Tibial artery (tissue), 4 donors: ENCODE results near the gene CHPT1.
"Not testable (repeated sequence)": the region's sequence is repeated elsewhere in the genome, so short reads cannot be mapped to it uniquely, and the experiment has no call there.

ENCODE experiments used
- DNase-seq, 2 donors: peaks; one replicate each; pipeline ENCODE4 v3.0.0-alpha.2; 2019
- H3K27ac ChIP-seq, 2 donors: fragments of 200-600 bp; sonication (generic) in 1 of 2; 1 replicate in 1 of 2; 2 replicates in 1 of 2; pipeline ENCODE4 v1.5.1; 2018 to 2019; ENCODE audit warnings: mild to moderate bottlenecking in 1 of 2
- H3K27me3 ChIP-seq, 2 donors: fragments of 200-600 bp; sonication (generic) in 1 of 2; one replicate each; pipeline versions ENCODE4 v1.5.1 to v1.6.0; 2016 to 2019
- H3K36me3 ChIP-seq, 3 donors: fragments of 200-600 bp; sonication (generic) in 2 of 3; one replicate each; pipeline ENCODE4 v1.5.1; 2016 to 2019; ENCODE audit warnings: mild to moderate bottlenecking in 2 of 3
- H3K4me1 ChIP-seq, 4 donors: fragments of 200-600 bp; sonication (generic) in 2 of 4; 1 replicate in 3 of 4; 2 replicates in 1 of 4; pipeline ENCODE4 v1.5.1; 2016 to 2019
- H3K4me3 ChIP-seq, 2 donors: fragments of 200-600 bp; sonication (generic) in 1 of 2; 1 replicate in 1 of 2; 2 replicates in 1 of 2; pipeline ENCODE4 v1.5.1; 2018 to 2019; ENCODE audit warnings: mild to moderate bottlenecking in 2 of 2
- H3K9me3 ChIP-seq, 3 donors: fragments of 200-600 bp; sonication (generic) in 1 of 3; one replicate each; pipeline ENCODE4 v1.5.1; 2016 to 2019
- intact Hi-C: fragments of 100-400 bp; cut with DNase I; formaldehyde crosslinking; loops from one replicate; pipeline ENCODE4 v1.15.0; 2023; ENCODE audit warnings: low total_unique reads
- TF ChIP-seq, protein P1 (sequence below), 2 experiments: fragments of 200-600 bp in 1 of 2; fragments of 450-650 bp in 1 of 2; IDR thresholded peaks; one replicate each; pipeline ENCODE4 v1.5.1; 2017 to 2019; ENCODE audit warnings: antibody characterized with exemption in 2 of 2, mild to moderate bottlenecking in 1 of 2, moderate library complexity in 1 of 2

Gene CHPT1

GRCh38 chr12:101653503-101653902 lies 43.9 kb upstream of the CHPT1 start:
- Histone ChIP-seq H3K36me3 (no peaks in the 10 kb centered on the region), H3K27ac (no peak overlapping the region), H3K9me3 (no peaks in the 10 kb centered on the region), H3K27me3 (no peaks in the 10 kb centered on the region), H3K4me1 (no peaks in the 10 kb centered on the region), H3K4me3 (no peak overlapping the region)
- no peak for DNase-seq
- intact Hi-C loops, result no loop called here
- TF ChIP-seq, protein P1, sequence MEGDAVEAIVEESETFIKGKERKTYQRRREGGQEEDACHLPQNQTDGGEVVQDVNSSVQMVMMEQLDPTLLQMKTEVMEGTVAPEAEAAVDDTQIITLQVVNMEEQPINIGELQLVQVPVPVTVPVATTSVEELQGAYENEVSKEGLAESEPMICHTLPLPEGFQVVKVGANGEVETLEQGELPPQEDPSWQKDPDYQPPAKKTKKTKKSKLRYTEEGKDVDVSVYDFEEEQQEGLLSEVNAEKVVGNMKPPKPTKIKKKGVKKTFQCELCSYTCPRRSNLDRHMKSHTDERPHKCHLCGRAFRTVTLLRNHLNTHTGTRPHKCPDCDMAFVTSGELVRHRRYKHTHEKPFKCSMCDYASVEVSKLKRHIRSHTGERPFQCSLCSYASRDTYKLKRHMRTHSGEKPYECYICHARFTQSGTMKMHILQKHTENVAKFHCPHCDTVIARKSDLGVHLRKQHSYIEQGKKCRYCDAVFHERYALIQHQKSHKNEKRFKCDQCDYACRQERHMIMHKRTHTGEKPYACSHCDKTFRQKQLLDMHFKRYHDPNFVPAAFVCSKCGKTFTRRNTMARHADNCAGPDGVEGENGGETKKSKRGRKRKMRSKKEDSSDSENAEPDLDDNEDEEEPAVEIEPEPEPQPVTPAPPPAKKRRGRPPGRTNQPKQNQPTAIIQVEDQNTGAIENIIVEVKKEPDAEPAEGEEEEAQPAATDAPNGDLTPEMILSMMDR (IDR thresholded peaks at IDR 0.05), result no peak

DNA sequence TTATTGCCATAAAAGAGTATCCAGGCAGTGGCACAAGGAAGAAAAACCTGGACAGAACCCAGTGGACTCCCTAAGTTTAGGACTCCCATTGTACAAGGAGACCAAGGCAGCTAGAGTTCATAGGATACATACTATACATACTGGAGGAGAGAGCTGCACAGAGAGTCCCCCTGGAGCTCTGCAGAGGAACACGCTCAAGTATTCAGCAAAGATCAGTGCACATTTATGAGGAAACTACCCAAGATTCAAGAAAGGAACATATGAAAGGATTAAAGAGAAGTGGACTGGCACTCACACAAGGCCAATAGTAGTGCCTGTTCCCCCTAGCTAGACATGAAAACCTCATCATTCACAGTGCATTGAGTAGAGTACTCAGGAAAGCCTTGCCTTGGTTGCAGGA lies 43.0 kb upstream of the CHPT1 start:
- intact Hi-C loops, result no loop called here
- TF ChIP-seq, protein P1 (IDR thresholded peaks at IDR 0.05), result no peak

GRCh38 chr12:101655393-101655792 lies 42.0 kb upstream of the CHPT1 start:
- no peaks in the 10 kb centered on the region for H3K4me1 ChIP-seq
- DNase-seq, result no peak
- no peaks in the 10 kb centered on the region for H3K9me3 ChIP-seq
- TF ChIP-seq, protein P1 (IDR thresholded peaks at IDR 0.05), result no peak
- intact Hi-C loops, result no loop called here
- no peak overlapping the region for H3K27ac ChIP-seq
- H3K4me3 ChIP-seq, result no peak overlapping the region
- H3K36me3 ChIP-seq, result no peaks in the 10 kb centered on the region
- no peaks in the 10 kb centered on the region for H3K27me3 ChIP-seq

More for the DNA sequence above, 43.0 kb upstream of the CHPT1 start:
- no peaks in the 10 kb centered on the region for H3K9me3 ChIP-seq
- no peaks in the 10 kb centered on the region for H3K4me1 ChIP-seq
- no peak overlapping the region for H3K27ac ChIP-seq
- no peak for DNase-seq
- no peaks in the 10 kb centered on the region for H3K36me3 ChIP-seq
- no peak overlapping the region for H3K4me3 ChIP-seq
- no peaks in the 10 kb centered on the region for H3K27me3 ChIP-seq

DNA sequence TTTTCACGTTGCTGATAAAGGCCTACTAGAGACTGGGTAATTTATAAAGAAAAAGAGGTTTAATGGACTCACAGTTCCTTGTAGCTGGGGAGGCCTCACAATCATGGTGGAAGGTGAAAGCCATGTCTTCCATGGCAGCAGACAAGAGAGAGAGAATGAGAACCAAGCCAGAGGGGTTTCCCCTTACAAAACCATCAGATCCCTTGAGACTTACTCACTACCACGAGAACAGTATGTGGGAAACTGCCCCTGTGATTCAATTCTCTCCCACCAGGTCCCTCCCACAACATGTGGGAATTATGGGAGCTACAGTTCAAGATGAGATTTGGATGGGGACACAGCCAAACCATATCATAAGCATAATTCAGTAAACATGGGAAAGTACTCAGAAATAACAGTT lies 36.8 kb upstream of the CHPT1 start:
- intact Hi-C loops, H3K4me3 ChIP-seq, H3K36me3 ChIP-seq, H3K27me3 ChIP-seq, H3K27ac ChIP-seq, DNase-seq, H3K9me3 ChIP-seq, H3K4me1 ChIP-seq: not testable (repeated sequence)

GRCh38 chr12:101663298-101663697 lies 34.1 kb upstream of the CHPT1 start:
- TF ChIP-seq, protein P1 (IDR thresholded peaks at IDR 0.05), result no peak

GRCh38 chr12:101664992-101665391 lies 32.4 kb upstream of the CHPT1 start:
- H3K36me3 ChIP-seq, result no peaks in the 10 kb centered on the region
- H3K4me3 ChIP-seq, result no peak overlapping the region
- H3K27ac ChIP-seq, result no peak overlapping the region
- H3K27me3 ChIP-seq, result peaks cover 0 to 9% of the 10 kb centered on the region in 2 donors
- no peak for DNase-seq
- peaks cover 0 to 5% (median 0%) of the 10 kb centered on the region in 4 donors for H3K4me1 ChIP-seq
- intact Hi-C loops, result no loop called here
- H3K9me3 ChIP-seq, result no peaks in the 10 kb centered on the region
- TF ChIP-seq, protein P1 (IDR thresholded peaks at IDR 0.05), result no peak

More at GRCh38 chr12:101663298-101663697, 34.1 kb upstream of the CHPT1 start:
- intact Hi-C loops, result no loop called here
- Histone ChIP-seq H3K27ac (no peak overlapping the region), H3K4me1 (no peaks in the 10 kb centered on the region), H3K4me3 (no peak overlapping the region), H3K36me3 (no peaks in the 10 kb centered on the region), H3K9me3 (no peaks in the 10 kb centered on the region), H3K27me3 (peaks cover 0 to 9% of the 10 kb centered on the region in 2 donors)
- no peak for DNase-seq
